WI38 (cell line): ENCODE results near the gene S1PR2.

ENCODE experiments used
- H3K4me3 ChIP-seq: 2 replicates; pipeline ENCODE4 v1.5.1; 2011; ENCODE audit warnings: low read depth, mild to moderate bottlenecking, control low read depth, low read length
- CTCF ChIP-seq: IDR thresholded peaks from 2 replicates; pipeline ENCODE4 v1.5.1; 2012; ENCODE audit warnings: low read depth, mild to moderate bottlenecking, control low read depth, low read length

Gene S1PR2, protein sequence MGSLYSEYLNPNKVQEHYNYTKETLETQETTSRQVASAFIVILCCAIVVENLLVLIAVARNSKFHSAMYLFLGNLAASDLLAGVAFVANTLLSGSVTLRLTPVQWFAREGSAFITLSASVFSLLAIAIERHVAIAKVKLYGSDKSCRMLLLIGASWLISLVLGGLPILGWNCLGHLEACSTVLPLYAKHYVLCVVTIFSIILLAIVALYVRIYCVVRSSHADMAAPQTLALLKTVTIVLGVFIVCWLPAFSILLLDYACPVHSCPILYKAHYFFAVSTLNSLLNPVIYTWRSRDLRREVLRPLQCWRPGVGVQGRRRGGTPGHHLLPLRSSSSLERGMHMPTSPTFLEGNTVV

GRCh38 chr19:10230861-10231611, at the start of gene S1PR2:
Gene S1PR2 (minus strand): TSS chr19:10231331. CDS start chr19:10224905, 6,426 bp downstream.
- peak within 1 kb of the TSS; percentile 76 for H3K4me3 ChIP-seq
- no peak for TF ChIP-seq CTCF

- no peak overlapping the region for H3K4me3 ChIP-seq
- TF ChIP-seq CTCF = no peak
Observed at GRCh38 chr19:10279737-10280442, 48.8 kb upstream of the S1PR2 start.

- H3K4me3 ChIP-seq = no peak overlapping the region
- TF ChIP-seq CTCF = no peak
Observed at GRCh38 chr19:10278935-10279334, 47.8 kb upstream of the S1PR2 start.

- no peak for TF ChIP-seq CTCF
- no peak overlapping the region for H3K4me3 ChIP-seq
Observed at GRCh38 chr19:10277795-10278589, 46.9 kb upstream of the S1PR2 start.

DNA sequence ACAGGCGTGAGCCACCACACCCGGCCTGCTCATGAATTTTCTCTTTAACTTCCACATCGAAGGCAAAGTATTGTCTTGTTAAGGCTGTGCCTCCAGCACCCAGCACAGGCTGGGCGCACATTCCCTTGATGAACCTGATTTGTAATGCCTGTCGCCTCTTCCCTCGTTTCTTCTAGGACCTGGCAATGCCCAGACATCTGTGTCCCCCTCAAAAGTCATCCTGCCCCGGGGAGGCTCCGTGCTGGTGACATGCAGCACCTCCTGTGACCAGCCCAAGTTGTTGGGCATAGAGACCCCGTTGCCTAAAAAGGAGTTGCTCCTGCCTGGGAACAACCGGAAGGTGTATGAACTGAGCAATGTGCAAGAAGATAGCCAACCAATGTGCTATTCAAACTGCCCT, 43.5 kb upstream of the S1PR2 start:
- H3K4me3 ChIP-seq = no peak overlapping the region
- TF ChIP-seq CTCF = no peak

- no peak for TF ChIP-seq CTCF
- H3K4me3 ChIP-seq = peak overlapping the region; percentile 17
Observed at GRCh38 chr19:10271543-10272086, 40.5 kb upstream of the S1PR2 start.
